Activated naive CD4-positive, alpha-beta T cell treated with anti-CD3 and anti-CD28 coated beads, Interleukin-2, amount 50 U/mL, for 72 hours (primary cell): ENCODE results near the gene BMP4. TPM values are rescaled to one million over a fixed set of nuclear protein-coding genes. Genes with fewer than 3 reads are reported as not detected.
A peak's percentile ranks its signal among the peaks of the same experiment; 100 is the strongest.

Experiments used
- ATAC-seq, 2 donors: fragments of 150-1000 bp; cut with Tn5 transposase; 2 replicates each; pipeline ENCODE4 v1.10.0; 2021; ENCODE audit warnings: mild to moderate bottlenecking in 2 of 2, moderate library complexity in 2 of 2
- DNase-seq, 2 donors: peaks; one replicate each; pipeline ENCODE4 v3.0.0; 2021 to 2022; ENCODE audit warnings: low spot score in 2 of 2
- H3K27ac Mint-ChIP-seq, 2 donors: one replicate each; pipeline ENCODE4 v1.8.0; 2022; ENCODE audit warnings: mild to moderate bottlenecking in 2 of 2, mixed read lengths in 2 of 2
- H3K36me3 Mint-ChIP-seq, 2 donors: one replicate each; pipeline ENCODE4 v1.8.0; 2022; ENCODE audit warnings: mixed read lengths in 2 of 2
- H3K9me3 Mint-ChIP-seq, 2 donors: one replicate each; pipeline ENCODE4 v1.8.0; 2022; ENCODE audit warnings: mixed read lengths in 2 of 2
- total RNA-seq, 2 donors: library from RNA; stranded (reverse); gene quantifications; one replicate each; pipeline ENCODE4 v1.2.3, GENCODE V29; 2022

Gene BMP4
- total RNA-seq, 2 donors from 2014 or later: not detected

- Mint-ChIP-seq H3K27ac (no peak overlapping the region), H3K9me3 (peaks cover 0 to 4% of the 10 kb centered on the region in 2 donors), H3K36me3 (peaks cover 0 to 10% of the 10 kb centered on the region in 2 donors)
- ATAC-seq (no peak), DNase-seq (no peak)
Observed at GRCh38 chr14:53951627-53952303, 4.9 kb downstream of the BMP4 start.

GRCh38 chr14:53951243-53951626 is 5.4 kb downstream of the BMP4 start:
- no peak for ATAC-seq

GRCh38 chr14:53950031-53950793 is 6.4 kb downstream of the BMP4 start:
- H3K27ac Mint-ChIP-seq: no peak overlapping the region
- peaks cover 0 to 10% of the 10 kb centered on the region in 2 donors for H3K36me3 Mint-ChIP-seq
- H3K9me3 Mint-ChIP-seq: peaks cover 0 to 4% of the 10 kb centered on the region in 2 donors
- ATAC-seq (no peak), DNase-seq (no peak)

More at GRCh38 chr14:53951243-53951626, 5.4 kb downstream of the BMP4 start:
- Mint-ChIP-seq H3K36me3 (peaks cover 0 to 10% of the 10 kb centered on the region in 2 donors), H3K27ac (no peak overlapping the region), H3K9me3 (peaks cover 0 to 4% of the 10 kb centered on the region in 2 donors)
- DNase-seq: no peak

GRCh38 chr14:53949201-53949600 is 7.4 kb downstream of the BMP4 start:
- DNase-seq (no peak), ATAC-seq (no peak)
- Mint-ChIP-seq H3K27ac (no peak overlapping the region), H3K36me3 (peaks cover 0 to 10% of the 10 kb centered on the region in 2 donors), H3K9me3 (peaks cover 0 to 4% of the 10 kb centered on the region in 2 donors)

GRCh38 chr14:53948205-53948884 is 8.3 kb downstream of the BMP4 start:
- H3K27ac Mint-ChIP-seq: no peak overlapping the region
- ATAC-seq (no peak), DNase-seq (no peak)
- H3K36me3 Mint-ChIP-seq: peaks cover 0 to 10% of the 10 kb centered on the region in 2 donors
- peaks cover 0 to 4% of the 10 kb centered on the region in 2 donors for H3K9me3 Mint-ChIP-seq

DNA sequence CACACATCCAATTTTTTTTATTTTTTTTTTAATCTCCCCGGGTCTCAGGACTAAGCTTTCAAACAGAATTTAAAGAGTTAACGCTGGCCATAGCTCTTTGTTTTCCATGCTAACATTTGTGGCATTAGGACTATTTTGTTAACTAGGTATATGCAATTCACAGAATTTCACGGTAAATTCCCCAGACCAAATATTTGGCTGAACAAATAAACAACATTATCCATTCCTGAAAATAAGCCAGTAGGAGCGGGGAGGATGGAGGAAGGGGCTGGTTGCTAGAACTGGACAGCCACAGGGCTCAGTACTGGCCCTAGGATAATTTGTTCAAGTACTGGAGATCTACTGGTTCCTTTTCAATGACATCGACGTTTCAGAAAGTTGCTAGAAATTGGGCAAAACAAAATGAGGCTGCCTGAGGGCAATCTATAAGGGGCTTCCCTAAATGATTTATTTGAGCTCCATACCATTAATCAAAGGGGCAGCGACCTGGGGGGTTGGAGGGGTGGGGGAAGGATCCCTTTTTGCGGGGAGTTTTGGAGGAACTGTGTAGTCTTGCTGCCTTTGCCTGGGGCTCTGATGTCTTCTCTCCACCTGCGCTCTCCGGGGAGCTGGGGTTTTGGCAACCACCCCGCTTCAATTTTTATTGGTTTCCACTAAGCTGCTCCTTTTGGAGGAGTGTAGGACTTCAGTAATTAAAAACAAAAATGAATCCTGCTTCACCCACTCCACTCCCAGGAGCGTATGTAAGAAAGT is 9.0 kb downstream of the BMP4 start:
- H3K36me3 Mint-ChIP-seq: peaks cover 0 to 10% of the 10 kb centered on the region in 2 donors
- ATAC-seq (no peak), DNase-seq (no peak)
- peaks cover 0 to 4% of the 10 kb centered on the region in 2 donors for H3K9me3 Mint-ChIP-seq
- no peak overlapping the region for H3K27ac Mint-ChIP-seq

DNA sequence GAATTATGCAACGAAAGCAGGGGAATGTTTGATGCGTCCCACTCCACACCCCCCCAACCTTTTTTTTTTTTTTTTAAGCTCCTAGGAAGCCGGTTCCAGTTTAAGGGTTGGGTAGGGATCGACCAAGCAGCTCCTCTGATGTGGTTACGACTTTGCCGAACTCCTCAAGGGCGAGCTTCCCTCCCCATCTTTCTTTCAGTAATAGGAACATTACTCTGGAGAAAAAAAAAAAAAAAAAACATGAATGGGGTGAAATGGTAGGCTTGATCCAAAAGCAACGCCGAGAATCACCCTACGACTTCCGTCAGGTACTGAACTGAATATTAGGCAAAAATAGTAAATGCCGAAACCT is 9.6 kb downstream of the BMP4 start:
- DNase-seq (no peak), ATAC-seq (no peak)

DNA sequence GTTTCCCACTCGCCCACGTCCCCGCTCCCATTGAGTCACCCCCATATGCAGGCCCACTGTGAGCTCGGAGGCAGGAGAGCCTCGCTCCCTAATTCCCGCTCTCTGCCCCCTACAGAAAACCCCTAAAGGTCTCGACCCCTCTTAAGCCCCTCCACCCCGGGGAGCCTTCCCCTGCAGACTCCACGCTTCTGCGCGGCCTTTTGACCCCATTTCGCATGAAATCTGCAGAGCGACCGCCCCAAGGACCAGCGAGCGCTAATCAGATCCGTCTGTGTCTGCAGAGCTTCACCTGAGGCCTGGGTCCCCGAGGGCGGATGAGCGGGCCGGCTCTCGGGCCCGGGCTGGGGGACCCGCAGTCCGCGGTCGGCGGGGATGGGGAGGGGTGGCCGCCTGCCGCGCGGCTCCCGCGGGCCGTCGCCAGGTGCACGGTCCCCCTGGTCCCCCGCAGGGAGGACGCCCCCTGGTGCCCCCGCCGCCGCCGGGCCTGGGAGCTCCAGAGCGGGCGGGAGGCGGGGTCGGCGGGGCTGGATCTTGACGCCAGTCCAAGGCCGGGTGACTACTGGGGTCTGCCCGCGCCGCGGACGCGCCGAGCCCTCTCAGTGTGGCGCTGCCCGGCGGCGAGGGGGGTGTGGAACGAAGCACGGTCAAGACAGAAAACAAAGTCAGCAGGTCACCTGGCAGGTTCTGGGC is 10.1 kb downstream of the BMP4 start:
- Mint-ChIP-seq H3K36me3 (peaks cover 0 to 10% of the 10 kb centered on the region in 2 donors), H3K27ac (no peak overlapping the region), H3K9me3 (peaks cover 0 to 4% of the 10 kb centered on the region in 2 donors)
- ATAC-seq: no peak
- no peak for DNase-seq

More for the DNA sequence above, 9.6 kb downstream of the BMP4 start:
- peaks cover 0 to 10% of the 10 kb centered on the region in 2 donors for H3K36me3 Mint-ChIP-seq
- H3K9me3 Mint-ChIP-seq: peaks cover 0 to 4% of the 10 kb centered on the region in 2 donors
- no peak overlapping the region for H3K27ac Mint-ChIP-seq

- no peak overlapping the region for H3K27ac Mint-ChIP-seq
- DNase-seq (no peak), ATAC-seq (no peak)
- peaks cover 0 to 4% of the 10 kb centered on the region in 2 donors for H3K9me3 Mint-ChIP-seq
- peaks cover 0 to 10% of the 10 kb centered on the region in 2 donors for H3K36me3 Mint-ChIP-seq
Observed at GRCh38 chr14:53946071-53946403, 10.6 kb downstream of the BMP4 start.

GRCh38 chr14:53943751-53944083 is 12.9 kb downstream of the BMP4 start:
- ATAC-seq (peak in 1 of 2 donors; percentile 54), DNase-seq (no peak)
- peaks cover 0 to 4% of the 10 kb centered on the region in 2 donors for H3K9me3 Mint-ChIP-seq
- H3K36me3 Mint-ChIP-seq: peaks cover 0 to 10% of the 10 kb centered on the region in 2 donors
- no peak overlapping the region for H3K27ac Mint-ChIP-seq

GRCh38 chr14:53942970-53943750 is 13.5 kb downstream of the BMP4 start:
- peaks cover 0 to 10% of the 10 kb centered on the region in 2 donors for H3K36me3 Mint-ChIP-seq
- H3K27ac Mint-ChIP-seq: no peak overlapping the region
- ATAC-seq (no peak), DNase-seq (no peak)
- peaks cover 0 to 4% of the 10 kb centered on the region in 2 donors for H3K9me3 Mint-ChIP-seq

GRCh38 chr14:53938136-53938837 is 18.3 kb downstream of the BMP4 start:
- no peaks in the 10 kb centered on the region for H3K36me3 Mint-ChIP-seq
- no peak overlapping the region for H3K27ac Mint-ChIP-seq
- no peak for ATAC-seq
- no peaks in the 10 kb centered on the region for H3K9me3 Mint-ChIP-seq
- DNase-seq: no peak

DNA sequence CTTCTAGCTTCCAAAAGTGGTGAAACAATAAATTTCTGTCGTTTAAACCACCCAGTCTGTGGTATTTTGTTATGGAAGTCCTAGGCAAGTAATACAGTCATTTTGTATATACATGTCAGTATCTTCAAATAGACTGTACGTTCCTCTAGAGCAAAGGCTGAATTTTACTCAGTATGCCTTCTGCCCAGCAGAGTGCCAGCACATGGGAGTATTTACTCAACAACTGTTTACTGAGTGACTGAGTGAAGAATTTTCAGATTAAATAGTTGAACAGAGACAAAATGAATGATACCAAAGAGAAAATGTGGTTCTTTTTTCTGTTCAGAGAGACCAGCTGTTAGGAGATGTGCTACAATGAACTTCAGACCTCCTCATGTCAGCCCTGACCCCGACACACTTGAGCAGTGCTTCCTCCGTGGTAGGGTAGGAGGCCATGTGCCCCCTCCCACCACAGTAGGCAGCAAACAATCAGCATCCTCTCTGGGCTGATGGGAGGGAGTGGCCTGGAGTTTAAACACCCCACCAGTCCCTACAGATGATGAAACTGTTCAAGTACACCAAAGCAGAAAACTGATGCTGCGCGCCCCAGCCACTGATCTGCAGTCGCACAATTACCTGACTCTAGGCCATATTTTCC is 21.7 kb downstream of the BMP4 start:
- no peak for DNase-seq
- Mint-ChIP-seq H3K36me3 (no peaks in the 10 kb centered on the region), H3K9me3 (no peaks in the 10 kb centered on the region), H3K27ac (no peak overlapping the region)
- ATAC-seq: no peak

DNA sequence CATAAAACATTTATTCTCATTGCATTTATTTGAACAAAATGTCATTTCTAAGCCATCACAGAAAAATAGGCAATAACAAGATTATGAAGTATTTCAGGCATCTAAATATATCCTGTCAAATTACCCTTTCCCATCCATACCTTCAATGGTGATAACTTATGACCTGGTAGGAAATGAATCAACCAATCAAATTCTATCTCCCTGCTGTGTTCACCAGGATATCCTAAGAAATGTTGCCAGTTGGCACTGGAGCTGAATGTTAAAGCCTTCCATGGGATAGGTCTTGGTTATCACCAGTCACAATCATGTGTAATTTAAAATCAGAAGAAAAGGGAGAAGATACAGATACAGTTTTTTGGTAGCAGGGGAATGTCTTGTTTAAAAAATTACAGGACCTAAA is 23.7 kb downstream of the BMP4 start:
- Mint-ChIP-seq H3K9me3 (no peaks in the 10 kb centered on the region), H3K36me3 (no peaks in the 10 kb centered on the region), H3K27ac (no peak overlapping the region)
- no peak for DNase-seq
- no peak for ATAC-seq
